Heart right ventricle (tissue), 16 donors: ENCODE results near the gene KCNMB2. TPM values are rescaled to one million over a fixed set of nuclear protein-coding genes. Genes with fewer than 3 reads are reported as not detected.

Source experiments
- ATAC-seq, 8 donors: fragments of 200-7000 bp; cut with Tn5 transposase; one replicate each; pipeline ENCODE4 v1.9.1; 2020; ENCODE audit warnings: mild to moderate bottlenecking in 8 of 8, moderate library complexity in 8 of 8, moderate number of reproducible peaks in 1 of 8
- DNase-seq, 2 donors: peaks; one replicate each; pipeline ENCODE4 v3.0.0-alpha.2; 2020
- H3K27ac ChIP-seq, 10 donors: fragments of 200-600 bp; sonication (generic) in 2 of 10; one replicate each; pipeline versions ENCODE4 v1.5.0 to v1.8.0; 2020 to 2022; ENCODE audit warnings: mild to moderate bottlenecking in 3 of 10
- H3K27me3 ChIP-seq, 7 donors: fragments of 200-600 bp; one replicate each; pipeline ENCODE4 v1.8.0; 2021 to 2022; ENCODE audit warnings: mild to moderate bottlenecking in 2 of 7
- H3K36me3 ChIP-seq, 9 donors: fragments of 200-600 bp; sonication (generic) in 1 of 9; one replicate each; pipeline versions ENCODE4 v1.5.0 to v1.8.0; 2020 to 2022; ENCODE audit warnings: mild to moderate bottlenecking in 2 of 9
- H3K4me1 ChIP-seq, 9 donors: fragments of 200-600 bp; sonication (generic) in 1 of 9; one replicate each; pipeline versions ENCODE4 v1.5.0 to v1.8.0; 2020 to 2022; ENCODE audit warnings: mild to moderate bottlenecking in 4 of 9
- H3K4me3 ChIP-seq, 10 donors: fragments of 200-600 bp; sonication (generic) in 2 of 10; one replicate each; pipeline versions ENCODE4 v1.5.0 to v1.8.0; 2020 to 2022; ENCODE audit warnings: mild to moderate bottlenecking in 7 of 10, moderate library complexity in 2 of 10
- H3K9me3 ChIP-seq, 11 donors: fragments of 200-600 bp in 10 of 11; sonication (generic) in 2 of 11; one replicate each; pipeline versions ENCODE4 v1.5.0 to v1.8.0; 2013 to 2022; ENCODE audit warnings: mild to moderate bottlenecking in 2 of 11, control low read depth in 1 of 11, moderate library complexity in 1 of 11
- CTCF ChIP-seq, 9 donors: fragments of 200-600 bp; sonication (generic) in 2 of 9; IDR thresholded peaks; one replicate each; pipeline versions ENCODE4 v1.5.0 to v1.8.0; 2021 to 2022; ENCODE audit warnings: antibody characterized with exemption in 9 of 9, mild to moderate bottlenecking in 5 of 9, moderate library complexity in 1 of 9
- WGBS, 2 donors: extraction: QIAGEN DNeasy Blood & Tissue Kit; methylation state at CpG; one replicate each; pipeline ENCODE4 v1.1.7; 2013; ENCODE audit warnings: inconsistent platforms in 1 of 2; 5-methylcytosine and 5-hydroxymethylcytosine counted together
- intact Hi-C, 10 donors: fragments of 100-400 bp; cut with DNase I; formaldehyde crosslinking; loops; one replicate each; pipeline versions ENCODE4 v1.11.1 to v1.14.2; 2022
- polyA plus RNA-seq, 2 donors: library from polyadenylated mRNA; stranded (reverse); fragments of 200-250 nt; gene quantifications; one replicate each; pipeline ENCODE4 v1.2.3, GENCODE V29; 2013
- total RNA-seq, 10 donors: library from RNA; stranded (reverse); fragmentation: NEBNext Ultra II Directional in 3 of 10; extraction: Animal tissue kit (Norgen Biotek cat#: 25700) in 3 of 10; gene quantifications; one replicate each; pipeline versions ENCODE4 v1.2.1 to v1.2.4, GENCODE V29; 2021 to 2023
- donor health status: Arrhythmogenic right ventricular cardiomyopathy.
- donor health status: ischemic (EF 13 %, LVEDD 7.1; RV severe dilation, severe dysfunction).
- donor health status: healthy with polysubstance abuse.
- donor health status: DM: no; HTN: yes; CAD: no.
- donor health status: DM: no; HTN: no; CAD: no.
- donor health status: ischemic (EF 25% LVEDD 6.9; RV normal size, moderate dysfunction).
- donor health status: ischemic (EF 25% LVEDD 5.7; RV mildly dilated, moderate dysfunction).
- donor health status: healthy.
- donor health status: DM: yes; HTN: yes; CAD: no.
- donor health status: Ischemic cardiomyopathy.
- donor health status: ischemic (EF 35%, LVEDD 5.7; RV mildly dilated, moderate dysfunction).
- donor health status: nonischemic (EF 11% LVEDD 7.7; RV severe dilation, severe dysfunction).
- donor health status: DM: yes; HTN: yes; CAD: no.
- donor health status: PGD.
- donor health status: ischemic (EF 29% LVEDD 5.4; RV normal size, mild dysfunction).
- donor health status: nonischemic (EF 23%, LVEDD 6.1; RV moderate dilation, normal function).

KCNMB2 gene
- total and polyA plus RNA-seq, 12 donors: 0.55 to 9.2 (median 3.6) TPM

GRCh38 chr3:178870085-178870484 lies 333.8 kb downstream of the KCNMB2 start:
- Histone ChIP-seq H3K27ac (no peak overlapping the region), H3K4me1 (peaks cover 0 to 18% (median 3%) of the 10 kb centered on the region in 9 donors), H3K27me3 (no peaks in the 10 kb centered on the region), H3K9me3 (no peaks in the 10 kb centered on the region), H3K4me3 (no peak overlapping the region), H3K36me3 (no peaks in the 10 kb centered on the region)
- no peak for TF ChIP-seq CTCF (IDR thresholded peaks at IDR 0.05)
- intact Hi-C loops: no loop called here
- no peak for ATAC-seq
- DNase-seq: no peak

- Histone ChIP-seq H3K27ac (no peak overlapping the region), H3K9me3 (peaks cover 0 to 4% (median 0%) of the 10 kb centered on the region in 11 donors), H3K27me3 (no peaks in the 10 kb centered on the region), H3K36me3 (no peaks in the 10 kb centered on the region), H3K4me3 (no peak overlapping the region), H3K4me1 (no peaks in the 10 kb centered on the region)
- intact Hi-C loops: no loop called here
- no peak for ATAC-seq
- no peak for DNase-seq
- TF ChIP-seq CTCF (IDR thresholded peaks at IDR 0.05): no peak
- WGBS, 2 donors: 84 to 89% methylated on average over 1 of the region's 1 CpG
Measured at GRCh38 chr3:178875157-178875556, 338.9 kb downstream of the KCNMB2 start.

DNA sequence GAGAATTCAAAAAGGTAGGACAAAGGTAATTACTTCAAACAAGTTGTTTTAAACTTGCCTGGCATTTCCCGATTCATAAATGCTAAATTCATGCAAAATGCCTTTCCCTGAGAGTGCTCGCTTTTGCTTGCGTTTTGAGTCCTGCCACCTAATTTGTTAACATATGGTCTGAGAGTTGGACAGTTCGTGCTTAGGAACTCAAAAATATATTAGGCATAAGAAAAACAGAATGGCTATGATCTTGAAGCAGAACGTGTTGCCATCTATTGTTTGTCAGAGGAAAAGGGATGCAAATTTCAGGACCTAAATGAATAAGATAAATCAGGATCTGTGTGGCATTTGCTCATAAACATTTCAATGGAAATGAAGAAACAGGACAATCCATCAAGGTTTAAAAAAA lies 339.6 kb downstream of the KCNMB2 start:
- DNase-seq (no peak), ATAC-seq (no peak)
- no peak overlapping the region for H3K4me3 ChIP-seq
- H3K36me3 ChIP-seq: no peaks in the 10 kb centered on the region
- TF ChIP-seq CTCF (IDR thresholded peaks at IDR 0.05): no peak
- H3K4me1 ChIP-seq: no peaks in the 10 kb centered on the region
- H3K9me3 ChIP-seq: peaks cover 0 to 4% (median 0%) of the 10 kb centered on the region in 11 donors
- H3K27me3 ChIP-seq: no peaks in the 10 kb centered on the region
- no peak overlapping the region for H3K27ac ChIP-seq
- WGBS, 2 donors: 72 to 79% methylated on average over 5 of the region's 5 CpGs
- intact Hi-C loops: no loop called here

- WGBS, 2 donors: 62 to 68% methylated on average over 1 of the region's 1 CpG
- intact Hi-C loops: no loop called here
- no peaks in the 10 kb centered on the region for H3K36me3 ChIP-seq
- TF ChIP-seq CTCF (IDR thresholded peaks at IDR 0.05): no peak
- no peaks in the 10 kb centered on the region for H3K4me1 ChIP-seq
- ATAC-seq (no peak), DNase-seq (no peak)
- H3K27ac ChIP-seq: no peak overlapping the region
- H3K27me3 ChIP-seq: no peaks in the 10 kb centered on the region
- H3K9me3 ChIP-seq: peaks cover 0 to 11% (median 0%) of the 10 kb centered on the region in 11 donors
- no peak overlapping the region for H3K4me3 ChIP-seq
Measured at GRCh38 chr3:178880274-178880673, 344.0 kb downstream of the KCNMB2 start.
